ENCODE data around the gene GSPT2.

The GSPT2 gene

DNA sequence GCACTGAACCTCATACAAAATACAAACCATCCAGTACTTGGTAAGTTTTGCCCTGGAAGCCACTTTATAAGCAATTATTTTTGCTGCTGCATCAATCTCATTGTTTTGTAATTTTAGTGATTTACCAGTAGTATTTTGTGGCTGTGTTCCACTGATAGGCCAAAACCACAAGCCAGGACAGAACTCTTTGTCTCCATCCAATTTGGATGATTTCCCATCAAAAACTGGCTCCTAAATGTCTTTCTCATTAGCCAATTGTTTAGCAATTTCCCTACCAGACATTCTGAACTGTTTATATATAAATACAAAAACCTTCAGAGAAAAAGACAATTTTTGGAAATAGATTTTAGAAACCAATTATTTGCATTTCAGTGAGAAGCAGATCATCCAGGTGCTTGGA is 4.4 kb downstream of the GSPT2 start:
- H3K36me3 ChIP-seq (ENCODE audit: insufficient read depth, low read length), result peaks cover 19% of the 10 kb centered on the region
- H3K4me1 ChIP-seq (ENCODE audit: insufficient read depth, low read length, severe bottlenecking), result peaks cover 15% of the 10 kb centered on the region
- no peaks in the 10 kb centered on the region for H3K79me2 ChIP-seq (ENCODE audit: insufficient read depth, low read length)
- H3K9me2 ChIP-seq (ENCODE audit: low read depth, low read length), result no peaks in the 10 kb centered on the region
- H3K27me3 ChIP-seq (ENCODE audit: insufficient read depth, low read length), result no peaks in the 10 kb centered on the region
- H4K20me1 ChIP-seq (ENCODE audit: insufficient read depth, low read length), result no peaks in the 10 kb centered on the region
- TF ChIP-seq, protein P1, sequence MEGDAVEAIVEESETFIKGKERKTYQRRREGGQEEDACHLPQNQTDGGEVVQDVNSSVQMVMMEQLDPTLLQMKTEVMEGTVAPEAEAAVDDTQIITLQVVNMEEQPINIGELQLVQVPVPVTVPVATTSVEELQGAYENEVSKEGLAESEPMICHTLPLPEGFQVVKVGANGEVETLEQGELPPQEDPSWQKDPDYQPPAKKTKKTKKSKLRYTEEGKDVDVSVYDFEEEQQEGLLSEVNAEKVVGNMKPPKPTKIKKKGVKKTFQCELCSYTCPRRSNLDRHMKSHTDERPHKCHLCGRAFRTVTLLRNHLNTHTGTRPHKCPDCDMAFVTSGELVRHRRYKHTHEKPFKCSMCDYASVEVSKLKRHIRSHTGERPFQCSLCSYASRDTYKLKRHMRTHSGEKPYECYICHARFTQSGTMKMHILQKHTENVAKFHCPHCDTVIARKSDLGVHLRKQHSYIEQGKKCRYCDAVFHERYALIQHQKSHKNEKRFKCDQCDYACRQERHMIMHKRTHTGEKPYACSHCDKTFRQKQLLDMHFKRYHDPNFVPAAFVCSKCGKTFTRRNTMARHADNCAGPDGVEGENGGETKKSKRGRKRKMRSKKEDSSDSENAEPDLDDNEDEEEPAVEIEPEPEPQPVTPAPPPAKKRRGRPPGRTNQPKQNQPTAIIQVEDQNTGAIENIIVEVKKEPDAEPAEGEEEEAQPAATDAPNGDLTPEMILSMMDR (IDR thresholded peaks at IDR 0.05; ENCODE audit: low read length), result no peak
- no peak for TF ChIP-seq EZH2 (IDR thresholded peaks at IDR 0.05; ENCODE audit: borderline replicate concordance, low read length)
- no peak overlapping the region for H3K4me3 ChIP-seq (ENCODE audit: low read depth, low read length, poor library complexity, severe bottlenecking)
- H3K9ac ChIP-seq (ENCODE audit: low read length), result no peak overlapping the region
- H3K4me2 ChIP-seq (ENCODE audit: low read length), result no peak overlapping the region
- H3K9me3 ChIP-seq (ENCODE audit: low read length), result no peaks in the 10 kb centered on the region
- H3K27ac ChIP-seq (ENCODE audit: low read depth, low read length, poor library complexity, severe bottlenecking), result no peak overlapping the region
- no peaks in the 10 kb centered on the region for H3F3A ChIP-seq (ENCODE audit: insufficient read depth, low read length)
- H2AFZ ChIP-seq (ENCODE audit: low read length), result no peak overlapping the region

DNA sequence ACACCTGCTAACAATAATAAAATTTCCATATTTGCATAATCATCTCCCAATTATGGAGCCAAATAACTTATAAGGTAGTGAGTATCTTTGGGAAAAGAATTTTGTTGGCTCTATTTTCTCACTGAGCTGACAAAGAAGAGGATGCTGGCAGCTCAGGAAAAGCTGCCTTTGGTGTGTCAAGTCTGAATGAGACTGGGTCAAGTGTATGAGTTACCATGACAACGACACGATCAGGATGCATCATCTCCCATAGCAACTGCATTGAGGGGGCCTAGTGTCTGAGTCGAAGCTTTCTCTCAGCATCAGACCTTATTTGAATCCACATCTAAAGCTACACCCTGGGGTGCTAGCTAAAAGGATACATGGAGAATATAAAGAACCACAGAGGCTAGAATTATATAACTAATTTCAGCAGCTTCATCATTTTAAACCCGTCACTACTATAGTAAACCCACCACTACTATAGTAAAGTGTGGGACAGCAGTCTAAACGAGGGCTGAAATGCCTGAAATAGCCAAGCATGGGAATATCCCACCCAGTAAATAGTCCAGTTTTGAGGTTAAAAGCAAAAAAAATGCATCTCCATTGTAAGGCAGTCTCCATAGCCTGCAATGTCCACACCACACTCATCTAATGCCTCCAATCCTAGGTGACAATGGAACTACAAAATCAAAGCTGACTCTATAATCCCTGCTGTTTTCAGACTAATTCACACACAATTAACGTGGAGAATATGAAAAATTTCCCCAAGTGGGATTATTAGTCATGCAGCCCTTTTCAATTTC is 16.0 kb downstream of the GSPT2 start:
- no peak overlapping the region for H3K27ac ChIP-seq (ENCODE audit: low read depth, low read length, poor library complexity, severe bottlenecking)
- H3K4me1 ChIP-seq (ENCODE audit: insufficient read depth, low read length, severe bottlenecking), result no peaks in the 10 kb centered on the region
- TF ChIP-seq, protein P1 (IDR thresholded peaks at IDR 0.05; ENCODE audit: low read length), result no peak
- no peak for TF ChIP-seq EZH2 (IDR thresholded peaks at IDR 0.05; ENCODE audit: borderline replicate concordance, low read length)
- no peak overlapping the region for H3K4me2 ChIP-seq (ENCODE audit: low read length)
- no peaks in the 10 kb centered on the region for H3K79me2 ChIP-seq (ENCODE audit: insufficient read depth, low read length)
- H3K27me3 ChIP-seq (ENCODE audit: insufficient read depth, low read length), result no peaks in the 10 kb centered on the region
- no peak overlapping the region for H3K4me3 ChIP-seq (ENCODE audit: low read depth, low read length, poor library complexity, severe bottlenecking)
- H3K9me3 ChIP-seq (ENCODE audit: low read length), result no peaks in the 10 kb centered on the region
- H3K36me3 ChIP-seq (ENCODE audit: insufficient read depth, low read length), result no peaks in the 10 kb centered on the region
- H3K9me2 ChIP-seq (ENCODE audit: low read depth, low read length), result no peaks in the 10 kb centered on the region
- no peaks in the 10 kb centered on the region for H3F3A ChIP-seq (ENCODE audit: insufficient read depth, low read length)
- no peak overlapping the region for H2AFZ ChIP-seq (ENCODE audit: low read length)
- no peak overlapping the region for H3K9ac ChIP-seq (ENCODE audit: low read length)
- no peaks in the 10 kb centered on the region for H4K20me1 ChIP-seq (ENCODE audit: insufficient read depth, low read length)

DNA sequence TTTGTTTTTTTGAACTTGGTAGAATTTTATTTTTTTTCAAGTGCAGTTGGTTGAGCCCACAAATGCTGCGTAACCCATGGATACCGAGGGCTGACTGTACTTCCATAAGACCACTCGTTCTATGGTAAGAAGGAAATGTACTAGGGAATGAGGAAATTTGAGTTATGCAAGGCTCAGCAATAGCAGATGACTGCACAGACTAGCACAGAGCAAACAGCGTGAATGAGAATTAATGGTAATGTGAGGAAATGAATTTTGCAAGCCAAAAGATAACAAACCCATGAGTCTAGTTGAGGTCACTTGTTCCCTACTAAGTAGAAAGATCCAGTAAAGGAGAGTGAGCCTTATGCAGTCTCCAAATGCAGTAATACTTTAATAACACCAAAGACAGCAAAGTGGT is 17.4 kb downstream of the GSPT2 start:
- no peaks in the 10 kb centered on the region for H3F3A ChIP-seq (ENCODE audit: insufficient read depth, low read length)
- H4K20me1 ChIP-seq (ENCODE audit: insufficient read depth, low read length), result no peaks in the 10 kb centered on the region
- no peak overlapping the region for H2AFZ ChIP-seq (ENCODE audit: low read length)
- H3K9me2 ChIP-seq (ENCODE audit: low read depth, low read length), result no peaks in the 10 kb centered on the region
- H3K4me3 ChIP-seq (ENCODE audit: low read depth, low read length, poor library complexity, severe bottlenecking), result no peak overlapping the region
- no peaks in the 10 kb centered on the region for H3K79me2 ChIP-seq (ENCODE audit: insufficient read depth, low read length)
- no peak overlapping the region for H3K9ac ChIP-seq (ENCODE audit: low read length)
- no peaks in the 10 kb centered on the region for H3K27me3 ChIP-seq (ENCODE audit: insufficient read depth, low read length)
- no peaks in the 10 kb centered on the region for H3K36me3 ChIP-seq (ENCODE audit: insufficient read depth, low read length)
- no peak overlapping the region for H3K4me2 ChIP-seq (ENCODE audit: low read length)
- H3K9me3 ChIP-seq (ENCODE audit: low read length), result no peaks in the 10 kb centered on the region
- no peaks in the 10 kb centered on the region for H3K4me1 ChIP-seq (ENCODE audit: insufficient read depth, low read length, severe bottlenecking)
- no peak for TF ChIP-seq EZH2 (IDR thresholded peaks at IDR 0.05; ENCODE audit: borderline replicate concordance, low read length)
- TF ChIP-seq, protein P1 (IDR thresholded peaks at IDR 0.05; ENCODE audit: low read length), result no peak
- H3K27ac ChIP-seq (ENCODE audit: low read depth, low read length, poor library complexity, severe bottlenecking), result no peak overlapping the region
